A549 (cell line): Measurements from ENCODE around the gene SGIP1.

Experiments used
- BHLHE40 ChIP-seq: IDR thresholded peaks from 2 replicates; pipeline ENCODE4 v1.6.1; 2012; ENCODE audit warnings: low read depth, low read length, inconsistent platforms
- CEBPB ChIP-seq, 2 experiments: fragments of >200 bp in 1 of 2; sonication (Bioruptor Twin) in 1 of 2; formaldehyde crosslinking in 1 of 2; IDR thresholded peaks; 2 replicates each; pipeline ENCODE4 v1.6.1; 2012 to 2016
- CTCF ChIP-seq: fragments of >200 bp; sonication (Bioruptor Twin); formaldehyde crosslinking; IDR thresholded peaks from 3 replicates; pipeline ENCODE4 v1.5.1; 2016
- KDM1A ChIP-seq: fragments of 200-600 bp; sonication (generic); IDR thresholded peaks from 2 replicates; pipeline ENCODE4 v1.6.1; 2016; ENCODE audit warnings: low read depth, mild to moderate bottlenecking
- MAFK ChIP-seq: fragments of 450-650 bp; IDR thresholded peaks from 2 replicates; pipeline ENCODE4 v1.6.1; 2014; ENCODE audit not compliant: partially characterized antibody
- POLR2A ChIP-seq: IDR thresholded peaks from 2 replicates; pipeline ENCODE4 v1.6.1; 2012; ENCODE audit warnings: mild to moderate bottlenecking, low read length
- ZFP36 ChIP-seq: fragments of 450-650 bp; IDR thresholded peaks from 2 replicates; pipeline ENCODE4 v1.6.1; 2014; ENCODE audit warnings: borderline replicate concordance; ENCODE audit not compliant: partially characterized antibody

GRCh38 chr1:66553846-66554245 is 19.9 kb downstream of the SGIP1 start:
- TF ChIP-seq BHLHE40 (no peak), POLR2A (no peak), ZFP36 (no peak), MAFK (no peak), CTCF (no peak), CEBPB (IDR thresholded peaks at IDR 0.05) (no peak), KDM1A (no peak)
